HepG2 (cell line): ENCODE data around the gene MAST1. TPM values are rescaled to one million over a fixed set of nuclear protein-coding genes. Genes with fewer than 3 reads are reported as not detected.
A peak's percentile ranks its signal among the peaks of the same experiment; 100 is the strongest.

Source experiments
- ATAC-seq: fragments of 200-7000 bp; cut with Tn5 transposase; 3 replicates; pipeline ENCODE4 v1.9.1; 2020; ENCODE audit warnings: mild to moderate bottlenecking, moderate library complexity
- BruUV-seq: library from RNA; stranded (reverse); fragments of 400-500 nt; replicated peaks from 2 replicates; lab custom pipeline; 2021; lab: Mats Ljungman, UMichigan
- CTCF ChIA-PET: fragments of 300-600 bp; formaldehyde crosslinking; extraction: SDS; loops from one replicate; lab custom pipeline; 2021; ENCODE audit warnings: low total read pairs, inconsistent platforms, low intra/inter-chr PET ratio; lab: Yijun Ruan, JAX
- POLR2A ChIA-PET: fragments of 350-600 bp; sonication (Branson Sonifier 250); formaldehyde crosslinking; loops from one replicate; lab custom pipeline; 2020; ENCODE audit warnings: antibody characterized with exemption, inconsistent platforms; lab: Yijun Ruan, JAX
- DNase-seq: peaks from one replicate; pipeline ENCODE4 v3.0.0-alpha.2; 2015; ENCODE audit warnings: low spot score
- FAIRE-seq: peaks from 3 replicates; lab custom pipeline; 2011; peaks lifted over from hg19 to GRCh38; lab: Jason Lieb, UNC
- H2AFZ ChIP-seq: one replicate; pipeline ENCODE4 v1.6.1; 2011; ENCODE audit warnings: low read length, inconsistent platforms
- H3K27ac ChIP-seq: fragments of 300-600 bp; 3 replicates; pipeline ENCODE4 v1.8.0; 2011; ENCODE audit warnings: mixed run types, mild to moderate bottlenecking, mixed read lengths, low read length, inconsistent platforms; ENCODE audit not compliant: insufficient read depth; ENCODE audit errors: extremely low read length
- H3K27me3 ChIP-seq, 2 experiments: fragments of 200-600 bp in 1 of 2; 2 replicates in 1 of 2; 3 replicates in 1 of 2; pipeline versions ENCODE4 v1.6.0 to v1.8.0; 2011; ENCODE audit warnings: low read length in 2 of 2, mild to moderate bottlenecking in 2 of 2, moderate library complexity in 2 of 2, inconsistent platforms in 1 of 2; ENCODE audit not compliant: insufficient read depth in 2 of 2, control insufficient read depth in 1 of 2
- H3K36me3 ChIP-seq, 2 experiments: fragments of 200-600 bp in 1 of 2; replicated peaks in 1 of 2; 2 replicates in 1 of 2; 3 replicates in 1 of 2; pipeline versions ENCODE4 v1.5.1 to v1.8.0; 2011; ENCODE audit warnings: low read length in 2 of 2, inconsistent platforms in 1 of 2; ENCODE audit not compliant: insufficient read depth in 2 of 2, control insufficient read depth in 1 of 2
- H3K4me1 ChIP-seq: 2 replicates; pipeline ENCODE4 v1.5.1; 2012; ENCODE audit warnings: low read length, inconsistent platforms; ENCODE audit not compliant: insufficient read depth
- H3K4me2 ChIP-seq: 2 replicates; pipeline ENCODE4 v1.6.0; 2011; ENCODE audit warnings: low read depth, low read length, inconsistent platforms
- H3K4me3 ChIP-seq, 3 experiments: fragments of 200-600 bp in 1 of 3; sonication (generic), shearing (Covaris generic) in 1 of 3; replicated peaks in 1 of 3; 2 replicates each; pipeline ENCODE4 v1.5.1; 2011 to 2016; ENCODE audit warnings: low read length in 3 of 3, inconsistent platforms in 2 of 3, low read depth in 2 of 3, mild to moderate bottlenecking in 2 of 3, control low read depth in 1 of 3, mixed read lengths in 1 of 3; ENCODE audit not compliant: insufficient read depth in 1 of 3
- H3K79me2 ChIP-seq: one replicate; pipeline ENCODE4 v1.6.1; 2011; ENCODE audit warnings: low read length, inconsistent platforms; ENCODE audit not compliant: insufficient read depth
- H3K9ac ChIP-seq: 2 replicates; pipeline ENCODE4 v1.6.0; 2011; ENCODE audit warnings: mild to moderate bottlenecking, low read depth, low read length, inconsistent platforms; ENCODE audit not compliant: insufficient read depth
- H3K9me3 ChIP-seq: 2 replicates; pipeline ENCODE4 v1.5.1; 2012; ENCODE audit warnings: mild to moderate bottlenecking, low read length
- H4K20me1 ChIP-seq: 2 replicates; pipeline ENCODE4 v1.6.0; 2011; ENCODE audit warnings: inconsistent platforms, mild to moderate bottlenecking, low read length, moderate library complexity; ENCODE audit not compliant: insufficient read depth
- KDM6A ChIP-seq: IDR thresholded peaks from 2 replicates; pipeline ENCODE4 v1.6.1; 2016; ENCODE audit warnings: low read depth
- RFXANK ChIP-seq: IDR thresholded peaks from 2 replicates; pipeline ENCODE4 v1.6.1; 2016
- SIN3A ChIP-seq: IDR thresholded peaks from 2 replicates; pipeline ENCODE4 v1.6.1; 2011; ENCODE audit warnings: low read depth, mild to moderate bottlenecking, control low read depth, low read length, borderline replicate concordance
- TBX3 ChIP-seq: fragments of 450-650 bp; IDR thresholded peaks from 2 replicates; pipeline ENCODE4 v1.6.1; 2017; ENCODE audit warnings: antibody characterized with exemption, mild to moderate bottlenecking, inconsistent platforms, borderline replicate concordance
- ZBTB21 ChIP-seq: sonication (generic); formaldehyde crosslinking; IDR thresholded peaks from 2 replicates; pipeline ENCODE4 v1.4.0; 2020; ENCODE audit warnings: missing genetic modification reagents
- ZC3H4 ChIP-seq: sonication (generic); formaldehyde crosslinking; IDR thresholded peaks from 2 replicates; pipeline ENCODE4 v1.4.0; 2020; ENCODE audit warnings: missing genetic modification reagents, borderline replicate concordance
- ZFP36 ChIP-seq: fragments of 150-350 bp; IDR thresholded peaks from 2 replicates; pipeline ENCODE4 v1.6.1; 2018; ENCODE audit warnings: borderline replicate concordance, low read length, low read depth; ENCODE audit not compliant: partially characterized antibody
- ZFP36L1 ChIP-seq: sonication (generic); formaldehyde crosslinking; IDR thresholded peaks from 2 replicates; pipeline ENCODE4 v1.8.0; 2022; ENCODE audit warnings: mild to moderate bottlenecking, missing genetic modification reagents, moderate library complexity
- WGBS: methylation state at CpG from one replicate; pipeline ENCODE4 v1.1.6; 2017; ENCODE audit warnings: low lambda C conversion rate; 5-methylcytosine and 5-hydroxymethylcytosine counted together
- in situ Hi-C: cut with HindIII; loops from 2 replicates; pipeline ENCODE4 v1.10.0; 2017; ENCODE audit warnings: low pct_unique_long_range_greater_than_20kb; ENCODE audit not compliant: extremely low pct_ligation_motif_present
- intact Hi-C: fragments of 100-400 bp; cut with micrococcal nuclease; formaldehyde crosslinking; loops from one replicate; pipeline ENCODE4 v1.10.0; 2022; ENCODE audit not compliant: unreplicated experiment
- polyA plus RNA-seq, 8 experiments: library from polyadenylated mRNA; depleted of rRNA in 3 of 8; stranded (reverse) in 7 of 8; unstranded in 1 of 8; fragments of >200 nt; fragmentation: Illumina TruSeq in 4 of 8; extraction: Trizol in 4 of 8; gene quantifications; 2 replicates each; pipeline versions ENCODE4 v1.2.1 to v1.2.3, GENCODE V29; 2011 to 2016; ENCODE audit warnings: low read depth in 4 of 8, missing spikeins in 1 of 8, mixed read lengths in 1 of 8; ENCODE audit not compliant: insufficient read depth in 1 of 8
- total RNA-seq, 5 experiments: library from RNA; depleted of rRNA; stranded (reverse); fragments of >200 nt; fragmentation: Illumina TruSeq; extraction: Trizol; gene quantifications; 2 replicates each; pipeline ENCODE4 v1.2.3, GENCODE V29; 2016; ENCODE audit warnings: low read depth in 1 of 5
- TF ChIP-seq, protein P1 (sequence below): sonication (generic); formaldehyde crosslinking; conservative IDR thresholded peaks from 2 replicates; pipeline ENCODE4 v1.5.0; 2020; ENCODE audit warnings: missing genetic modification reagents
- TF ChIP-seq, protein P2 (sequence below): sonication (generic); formaldehyde crosslinking; IDR thresholded peaks from 2 replicates; pipeline ENCODE4 v1.4.0; 2020; ENCODE audit warnings: missing genetic modification reagents
- TF ChIP-seq, protein P3 (sequence below), 2 experiments: sonication (generic) in 1 of 2; formaldehyde crosslinking in 1 of 2; IDR thresholded peaks; 2 replicates each; pipeline versions ENCODE4 v1.4.0 to v1.6.1; 2016 to 2020; ENCODE audit warnings: borderline replicate concordance in 1 of 2, low read depth in 1 of 2, mild to moderate bottlenecking in 1 of 2, missing genetic modification reagents in 1 of 2
- TF ChIP-seq, protein P4 (sequence below): sonication (generic); formaldehyde crosslinking; IDR thresholded peaks from 2 replicates; pipeline ENCODE4 v1.8.1; 2023; ENCODE audit warnings: mild to moderate bottlenecking, moderate library complexity, missing genetic modification reagents
- TF ChIP-seq, protein P5 (sequence below): sonication (generic); formaldehyde crosslinking; IDR thresholded peaks from 2 replicates; pipeline ENCODE4 v1.4.0; 2020; ENCODE audit warnings: low read depth, mild to moderate bottlenecking, missing genetic modification reagents

MAST1 gene
- total and polyA plus RNA-seq, 2 of the 13 experiments (the other 11 are each of a cell fraction or from before 2014, with no cell fraction given) = 0.73 to 4.7 TPM

DNA sequence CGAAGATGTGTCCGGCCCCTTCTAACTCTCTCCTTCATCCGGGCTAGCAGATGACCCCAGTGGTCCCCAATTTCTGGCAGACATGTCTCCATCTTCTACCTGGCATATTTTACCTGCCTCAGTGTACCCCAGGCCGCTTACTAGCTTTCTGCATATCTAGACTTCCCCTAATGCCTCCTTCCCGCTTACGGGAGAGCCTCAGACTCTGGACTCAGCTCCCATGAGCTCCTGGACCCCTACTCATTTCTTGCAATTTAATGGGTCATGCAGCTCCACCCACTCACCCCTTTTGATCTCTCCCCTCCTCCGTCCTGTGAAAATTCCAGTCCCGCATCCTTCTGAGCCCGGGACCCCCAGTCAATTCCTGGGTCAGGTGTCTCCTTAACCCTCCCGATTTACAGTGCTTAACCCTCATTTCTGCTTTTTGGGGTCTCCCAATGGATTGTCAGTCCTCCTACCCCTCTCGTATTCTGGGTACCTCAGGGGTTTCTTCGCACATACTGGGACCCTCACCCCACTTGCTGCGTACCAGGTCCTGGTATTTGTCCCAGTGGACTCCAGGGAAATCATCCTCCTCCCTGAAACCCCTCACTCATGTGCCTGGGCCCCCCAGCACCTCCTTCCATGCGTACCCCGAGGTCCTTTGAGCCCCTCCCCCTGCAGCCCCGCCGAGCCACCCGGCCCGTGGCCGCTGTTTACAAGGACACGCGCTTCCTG, 47.5 kb upstream of the MAST1 start:
- H3K4me2 ChIP-seq = peak overlapping the region; percentile 99
- no peaks in the 10 kb centered on the region for H4K20me1 ChIP-seq
- peak overlapping the region; percentile 47 to 87 (median 60) for H3K4me3 ChIP-seq
- no peak for DNase-seq
- H2AFZ ChIP-seq = no peak overlapping the region
- in situ Hi-C loops = no loop called here
- ChIA-PET CTCF (interaction anchor here (0.8 kb wide), 1 partner anchor 114 kb away, joined by 3 read pairs; no protein-coding TSS in a partner anchor), POLR2A (interaction anchor here (0.7 to 3.9 kb wide), 15 partner anchors 8 to 327 kb away, joined by 3 to 124 read pairs (median 14); partner anchors contain the start of genes GET3, HOOK2, MAN2B1 and NACC1)
- H3K4me1 ChIP-seq = peaks cover 60% of the 10 kb centered on the region
- no peaks in the 10 kb centered on the region for H3K9me3 ChIP-seq
- peak overlapping the region; percentile 31 for H3K27ac ChIP-seq
- no TSS peak for BruUV-seq
- no peak for ATAC-seq
- H3K27me3 ChIP-seq = no peaks in the 10 kb centered on the region
- H3K79me2 ChIP-seq = peaks cover 8% of the 10 kb centered on the region
- H3K36me3 ChIP-seq = no peaks in the 10 kb centered on the region
- no peak for FAIRE-seq
- H3K9ac ChIP-seq = peak overlapping the region; percentile 89
- intact Hi-C loops = no loop called here
- WGBS = 2% methylated on average over 13 of the region's 22 CpGs
- no peak for TF ChIP-seq KDM6A
- TF ChIP-seq SIN3A = 0 out of 2 replicates have a peak, but pooled peaks have one; percentile 22
- no peak for TF ChIP-seq ZBTB21 (CRISPR knock-in tag)
- no peak for TF ChIP-seq TBX3
- TF ChIP-seq, protein P1, sequence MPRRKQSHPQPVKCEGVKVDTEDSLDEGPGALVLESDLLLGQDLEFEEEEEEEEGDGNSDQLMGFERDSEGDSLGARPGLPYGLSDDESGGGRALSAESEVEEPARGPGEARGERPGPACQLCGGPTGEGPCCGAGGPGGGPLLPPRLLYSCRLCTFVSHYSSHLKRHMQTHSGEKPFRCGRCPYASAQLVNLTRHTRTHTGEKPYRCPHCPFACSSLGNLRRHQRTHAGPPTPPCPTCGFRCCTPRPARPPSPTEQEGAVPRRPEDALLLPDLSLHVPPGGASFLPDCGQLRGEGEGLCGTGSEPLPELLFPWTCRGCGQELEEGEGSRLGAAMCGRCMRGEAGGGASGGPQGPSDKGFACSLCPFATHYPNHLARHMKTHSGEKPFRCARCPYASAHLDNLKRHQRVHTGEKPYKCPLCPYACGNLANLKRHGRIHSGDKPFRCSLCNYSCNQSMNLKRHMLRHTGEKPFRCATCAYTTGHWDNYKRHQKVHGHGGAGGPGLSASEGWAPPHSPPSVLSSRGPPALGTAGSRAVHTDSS (CRISPR knock-in tag) = no peak
- TF ChIP-seq, protein P2, sequence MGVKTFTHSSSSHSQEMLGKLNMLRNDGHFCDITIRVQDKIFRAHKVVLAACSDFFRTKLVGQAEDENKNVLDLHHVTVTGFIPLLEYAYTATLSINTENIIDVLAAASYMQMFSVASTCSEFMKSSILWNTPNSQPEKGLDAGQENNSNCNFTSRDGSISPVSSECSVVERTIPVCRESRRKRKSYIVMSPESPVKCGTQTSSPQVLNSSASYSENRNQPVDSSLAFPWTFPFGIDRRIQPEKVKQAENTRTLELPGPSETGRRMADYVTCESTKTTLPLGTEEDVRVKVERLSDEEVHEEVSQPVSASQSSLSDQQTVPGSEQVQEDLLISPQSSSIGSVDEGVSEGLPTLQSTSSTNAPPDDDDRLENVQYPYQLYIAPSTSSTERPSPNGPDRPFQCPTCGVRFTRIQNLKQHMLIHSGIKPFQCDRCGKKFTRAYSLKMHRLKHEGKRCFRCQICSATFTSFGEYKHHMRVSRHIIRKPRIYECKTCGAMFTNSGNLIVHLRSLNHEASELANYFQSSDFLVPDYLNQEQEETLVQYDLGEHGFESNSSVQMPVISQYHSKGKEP (CRISPR knock-in tag) = no peak
- TF ChIP-seq, protein P3, sequence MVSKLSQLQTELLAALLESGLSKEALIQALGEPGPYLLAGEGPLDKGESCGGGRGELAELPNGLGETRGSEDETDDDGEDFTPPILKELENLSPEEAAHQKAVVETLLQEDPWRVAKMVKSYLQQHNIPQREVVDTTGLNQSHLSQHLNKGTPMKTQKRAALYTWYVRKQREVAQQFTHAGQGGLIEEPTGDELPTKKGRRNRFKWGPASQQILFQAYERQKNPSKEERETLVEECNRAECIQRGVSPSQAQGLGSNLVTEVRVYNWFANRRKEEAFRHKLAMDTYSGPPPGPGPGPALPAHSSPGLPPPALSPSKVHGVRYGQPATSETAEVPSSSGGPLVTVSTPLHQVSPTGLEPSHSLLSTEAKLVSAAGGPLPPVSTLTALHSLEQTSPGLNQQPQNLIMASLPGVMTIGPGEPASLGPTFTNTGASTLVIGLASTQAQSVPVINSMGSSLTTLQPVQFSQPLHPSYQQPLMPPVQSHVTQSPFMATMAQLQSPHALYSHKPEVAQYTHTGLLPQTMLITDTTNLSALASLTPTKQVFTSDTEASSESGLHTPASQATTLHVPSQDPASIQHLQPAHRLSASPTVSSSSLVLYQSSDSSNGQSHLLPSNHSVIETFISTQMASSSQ (IDR thresholded peaks at IDR 0.05; ENCODE audit: low read depth) = no peak
- TF ChIP-seq, protein P3 (CRISPR knock-in tag; IDR thresholded peaks at IDR 0.05; ENCODE audit: borderline replicate concordance) = no peak
- TF ChIP-seq RFXANK (CRISPR knock-in tag) = no peak
- TF ChIP-seq ZFP36 = no peak
- TF ChIP-seq ZFP36L1 = no peak
- TF ChIP-seq, protein P4, sequence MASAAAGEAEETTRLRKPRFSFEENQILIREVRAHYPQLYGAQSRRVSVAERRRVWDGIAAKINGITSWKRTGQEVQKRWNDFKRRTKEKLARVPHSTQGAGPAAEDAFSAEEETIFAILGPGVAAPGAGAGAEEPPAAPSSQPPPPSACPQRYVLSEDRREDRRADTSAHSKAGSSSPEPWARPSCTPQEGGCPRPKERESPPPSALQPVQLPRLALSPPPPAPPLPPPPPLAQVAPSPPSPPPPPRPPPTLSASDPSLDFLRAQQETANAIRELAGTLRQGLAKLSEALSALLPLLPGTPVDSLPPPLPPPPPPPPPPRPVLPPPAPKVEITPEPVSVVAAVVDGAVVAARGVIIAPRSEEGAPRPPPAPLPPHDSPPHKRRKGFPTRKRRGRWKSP = no peak
- TF ChIP-seq, protein P5, sequence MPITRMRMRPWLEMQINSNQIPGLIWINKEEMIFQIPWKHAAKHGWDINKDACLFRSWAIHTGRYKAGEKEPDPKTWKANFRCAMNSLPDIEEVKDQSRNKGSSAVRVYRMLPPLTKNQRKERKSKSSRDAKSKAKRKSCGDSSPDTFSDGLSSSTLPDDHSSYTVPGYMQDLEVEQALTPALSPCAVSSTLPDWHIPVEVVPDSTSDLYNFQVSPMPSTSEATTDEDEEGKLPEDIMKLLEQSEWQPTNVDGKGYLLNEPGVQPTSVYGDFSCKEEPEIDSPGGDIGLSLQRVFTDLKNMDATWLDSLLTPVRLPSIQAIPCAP = no peak
- no peak for TF ChIP-seq ZC3H4 (CRISPR knock-in tag)
